ENCODE data around the gene RAB3A. TPM values are rescaled to one million over a fixed set of nuclear protein-coding genes. Genes with fewer than 3 reads are reported as not detected.

RAB3A gene
- total RNA-seq, 1 experiment from 2014 or later: 1.9 TPM

GRCh38 chr19:18196511-18196845 lies 7.4 kb downstream of the RAB3A start:
- Mint-ChIP-seq H3K36me3 (ENCODE audit: insufficient read depth, unreplicated experiment) (peaks cover 28% of the 10 kb centered on the region), H3K4me3 (ENCODE audit: low read depth, unreplicated experiment) (no peak overlapping the region), H3K27ac (ENCODE audit: unreplicated experiment) (no peak overlapping the region), H3K27me3 (ENCODE audit: unreplicated experiment) (no peaks in the 10 kb centered on the region), H3K9me3 (ENCODE audit: low read depth, unreplicated experiment) (no peaks in the 10 kb centered on the region), H3K4me1 (ENCODE audit: low read depth, unreplicated experiment) (peaks cover 8% of the 10 kb centered on the region)
- no peak for DNase-seq
- CTCF ChIA-PET: no interaction called here
- no peak for TF ChIP-seq CTCF (IDR thresholded peaks at IDR 0.05; ENCODE audit: unreplicated experiment)
- intact Hi-C loops (cut with micrococcal nuclease; ENCODE audit: unreplicated experiment): no loop called here
- no TSS peak for BruUV-seq (replicated peaks)

- CTCF ChIA-PET: no interaction called here
- H3K27me3 Mint-ChIP-seq (ENCODE audit: unreplicated experiment): no peaks in the 10 kb centered on the region
- peaks cover 28% of the 10 kb centered on the region for H3K36me3 Mint-ChIP-seq (ENCODE audit: insufficient read depth, unreplicated experiment)
- BruUV-seq (replicated peaks): no TSS peak
- intact Hi-C loops (cut with micrococcal nuclease; ENCODE audit: unreplicated experiment): no loop called here
- H3K4me3 Mint-ChIP-seq (ENCODE audit: low read depth, unreplicated experiment): peak overlapping the region; percentile 72
- no peaks in the 10 kb centered on the region for H3K9me3 Mint-ChIP-seq (ENCODE audit: low read depth, unreplicated experiment)
- no peak for TF ChIP-seq CTCF (IDR thresholded peaks at IDR 0.05; ENCODE audit: unreplicated experiment)
- H3K4me1 Mint-ChIP-seq (ENCODE audit: low read depth, unreplicated experiment): peaks cover 8% of the 10 kb centered on the region
- no peak overlapping the region for H3K27ac Mint-ChIP-seq (ENCODE audit: unreplicated experiment)
- DNase-seq: no peak
These were observed 9.1 kb downstream of the RAB3A start for GRCh38 chr19:18194554-18195238.

GRCh38 chr19:18194181-18194530 lies 9.7 kb downstream of the RAB3A start:
- Mint-ChIP-seq H3K27ac (ENCODE audit: unreplicated experiment) (peak overlapping the region; percentile 33), H3K27me3 (ENCODE audit: unreplicated experiment) (no peaks in the 10 kb centered on the region), H3K4me1 (ENCODE audit: low read depth, unreplicated experiment) (peaks cover 8% of the 10 kb centered on the region), H3K9me3 (ENCODE audit: low read depth, unreplicated experiment) (no peaks in the 10 kb centered on the region), H3K36me3 (ENCODE audit: insufficient read depth, unreplicated experiment) (peaks cover 28% of the 10 kb centered on the region), H3K4me3 (ENCODE audit: low read depth, unreplicated experiment) (peak overlapping the region; percentile 72)
- BruUV-seq (replicated peaks): no TSS peak
- intact Hi-C loops (cut with micrococcal nuclease; ENCODE audit: unreplicated experiment): no loop called here
- CTCF ChIA-PET: no interaction called here
- DNase-seq: no peak
- TF ChIP-seq CTCF (IDR thresholded peaks at IDR 0.05; ENCODE audit: unreplicated experiment): no peak

GRCh38 chr19:18193388-18194180 lies 10.3 kb downstream of the RAB3A start:
- Mint-ChIP-seq H3K36me3 (ENCODE audit: insufficient read depth, unreplicated experiment) (peaks cover 28% of the 10 kb centered on the region), H3K27me3 (ENCODE audit: unreplicated experiment) (no peaks in the 10 kb centered on the region), H3K27ac (ENCODE audit: unreplicated experiment) (peak overlapping the region; percentile 92), H3K9me3 (ENCODE audit: low read depth, unreplicated experiment) (no peaks in the 10 kb centered on the region), H3K4me3 (ENCODE audit: low read depth, unreplicated experiment) (peak overlapping the region; percentile 72), H3K4me1 (ENCODE audit: low read depth, unreplicated experiment) (peaks cover 8% of the 10 kb centered on the region)
- no peak for DNase-seq
- no peak for TF ChIP-seq CTCF (IDR thresholded peaks at IDR 0.05; ENCODE audit: unreplicated experiment)
- intact Hi-C loops (cut with micrococcal nuclease; ENCODE audit: unreplicated experiment): no loop called here
- BruUV-seq (replicated peaks): TSS peak; percentile 59
- CTCF ChIA-PET: interaction anchor here (0.7 to 2.1 kb wide), 6 partner anchors 15 to 88 kb away, joined by 3 to 15 read pairs (median 4); partner anchors contain the start of gene JUND
